UCSD-AML1 (cell line): ENCODE measurements around the gene B3GALT6.

Experiments
- DNase-seq: peaks from one replicate; lab custom pipeline; 2025; ENCODE audit not compliant: unreplicated experiment; lab: John Stamatoyannopoulos, UW

Gene B3GALT6

GRCh38 chr1:1230656-1231399 lies 1.2 kb upstream of the B3GALT6 start:
- DNase-seq, result no peak

- DNase-seq, result peak; percentile 98
These were observed 433 bp upstream of the B3GALT6 start, which contains the start of gene SDF4 for GRCh38 chr1:1231400-1232207. Gene SDF4, minus strand, starts transcription at chr1:1232001. Its CDS starts 3,229 bp downstream, at chr1:1228772.

GRCh38 chr1:1232796-1233566 lies 944 bp downstream of the B3GALT6 start:
- no peak for DNase-seq

GRCh38 chr1:1233567-1233892 lies 1.5 kb downstream of the B3GALT6 start:
- DNase-seq, result no peak

GRCh38 chr1:1234180-1234808 lies 2.3 kb downstream of the B3GALT6 start:
- DNase-seq, result no peak

- no peak for DNase-seq
These were observed 3.1 kb downstream of the B3GALT6 start for GRCh38 chr1:1235016-1235744.

GRCh38 chr1:1236176-1236763 lies 4.2 kb downstream of the B3GALT6 start:
- no peak for DNase-seq

- DNase-seq, result no peak
These were observed 5.2 kb downstream of the B3GALT6 start for GRCh38 chr1:1236945-1237873.

- DNase-seq, result no peak
These were observed 6.1 kb downstream of the B3GALT6 start for GRCh38 chr1:1237874-1238701.

GRCh38 chr1:1238702-1239178 lies 6.7 kb downstream of the B3GALT6 start:
- DNase-seq, result no peak

- DNase-seq, result no peak
These were observed 7.2 kb downstream of the B3GALT6 start for GRCh38 chr1:1239227-1239613.

GRCh38 chr1:1239614-1240347 lies 7.7 kb downstream of the B3GALT6 start:
- DNase-seq, result no peak

- DNase-seq, result no peak
These were observed 8.3 kb downstream of the B3GALT6 start for GRCh38 chr1:1240348-1240732.

- no peak for DNase-seq
These were observed 9.0 kb downstream of the B3GALT6 start for GRCh38 chr1:1240822-1241587.

GRCh38 chr1:1241588-1242219 lies 9.7 kb downstream of the B3GALT6 start:
- no peak for DNase-seq
